H1 (cell line): ENCODE data around the gene POLE2. TPM values are rescaled to one million over a fixed set of nuclear protein-coding genes. Genes with fewer than 3 reads are reported as not detected.
"Not testable (repeated sequence)": the region's sequence is repeated elsewhere in the genome, so short reads cannot be mapped to it uniquely, and the experiment has no call there.

Experiments used
- CTCF ChIA-PET: fragments of 300-600 bp; sonication (Branson Sonifier 250); formaldehyde crosslinking; loops from one replicate; lab custom pipeline; 2021; ENCODE audit not compliant: partially characterized antibody; lab: Charles Lee
- POLR2A ChIA-PET: fragments of 300-600 bp; sonication (Branson Sonifier 250); formaldehyde crosslinking; loops from one replicate; lab custom pipeline; 2021; ENCODE audit warnings: inconsistent platforms; ENCODE audit not compliant: partially characterized antibody; lab: Charles Lee
- DNase-seq, 2 experiments: peaks; one replicate each; pipeline versions ENCODE4 v3.0.0 to v3.0.0-alpha.2; 2010 to 2022; ENCODE audit warnings: low spot score in 2 of 2, low read depth in 1 of 2, mixed read lengths in 1 of 2
- FAIRE-seq: peaks from 2 replicates; lab custom pipeline; 2011; peaks lifted over from hg19 to GRCh38; lab: Jason Lieb, UNC
- H2AFZ ChIP-seq: 2 replicates; pipeline ENCODE4 v1.8.1; 2012; ENCODE audit warnings: low read length, inconsistent platforms
- H2AK5ac ChIP-seq: 2 replicates; pipeline ENCODE4 v1.6.1; 2013; ENCODE audit warnings: low read depth, low read length
- H2BK120ac ChIP-seq: replicated peaks from 2 replicates; pipeline ENCODE3; 2013; ENCODE audit warnings: low read depth, low read length, inconsistent platforms
- H2BK12ac ChIP-seq: 2 replicates; pipeline ENCODE4 v1.6.1; 2013; ENCODE audit warnings: low read depth, low read length
- H2BK15ac ChIP-seq: 2 replicates; pipeline ENCODE4 v1.6.1; 2013; ENCODE audit warnings: low read length
- H2BK20ac ChIP-seq: 2 replicates; pipeline ENCODE4 v1.6.1; 2013; ENCODE audit warnings: low read length
- H2BK5ac ChIP-seq: 2 replicates; pipeline ENCODE4 v1.6.1; 2013; ENCODE audit warnings: low read depth, low read length
- H3K14ac ChIP-seq: 2 replicates; pipeline ENCODE4 v1.6.1; 2013; ENCODE audit warnings: inconsistent platforms; ENCODE audit not compliant: insufficient read length
- H3K18ac ChIP-seq: 2 replicates; pipeline ENCODE4 v1.6.1; 2013; ENCODE audit warnings: low read length; ENCODE audit errors: extremely low read depth
- H3K23ac ChIP-seq: 2 replicates; pipeline ENCODE4 v1.6.1; 2013; ENCODE audit warnings: inconsistent platforms; ENCODE audit not compliant: insufficient read length
- H3K23me2 ChIP-seq: 2 replicates; pipeline ENCODE4 v1.6.1; 2013; ENCODE audit warnings: low read depth, low read length
- H3K27ac ChIP-seq: 2 replicates; pipeline ENCODE4 v1.6.1; 2011; ENCODE audit warnings: low read depth, low read length, inconsistent platforms
- H3K27me3 ChIP-seq, 4 experiments: replicated peaks in 1 of 4; 1 replicate in 1 of 4; 2 replicates in 3 of 4; pipeline versions ENCODE4 v1.6.1 to v1.8.1; 2011 to 2013; ENCODE audit warnings: low read length in 3 of 4, mild to moderate bottlenecking in 3 of 4, inconsistent platforms in 2 of 4, mixed read lengths in 2 of 4, moderate library complexity in 1 of 4; ENCODE audit not compliant: control insufficient read depth in 3 of 4, insufficient read depth in 3 of 4; ENCODE audit errors: extremely low read depth in 1 of 4
- H3K36me3 ChIP-seq, 4 experiments: 2 replicates each; pipeline versions ENCODE4 v1.6.1 to v1.8.1; 2011 to 2013; ENCODE audit warnings: mild to moderate bottlenecking in 4 of 4, low read length in 3 of 4, moderate library complexity in 2 of 4, control low read depth in 1 of 4, inconsistent platforms in 1 of 4; ENCODE audit not compliant: insufficient read depth in 4 of 4, control insufficient read depth in 2 of 4
- H3K4ac ChIP-seq: replicated peaks from 2 replicates; pipeline ENCODE3; 2013; ENCODE audit warnings: low read length, low read depth, mixed read lengths, inconsistent platforms; ENCODE audit not compliant: insufficient read length
- H3K4me1 ChIP-seq, 4 experiments: replicated peaks in 1 of 4; 1 replicate in 1 of 4; 2 replicates in 3 of 4; pipeline versions ENCODE4 v1.6.1 to v1.8.1; 2011 to 2013; ENCODE audit warnings: low read length in 3 of 4, inconsistent platforms in 2 of 4, mixed read lengths in 1 of 4; ENCODE audit not compliant: insufficient read depth in 4 of 4, control insufficient read depth in 3 of 4
- H3K4me2 ChIP-seq, 2 experiments: 2 replicates each; pipeline versions ENCODE4 v1.6.1 to v1.8.1; 2011 to 2013; ENCODE audit warnings: low read depth in 2 of 2, low read length in 2 of 2, control low read depth in 1 of 2, inconsistent platforms in 1 of 2, mild to moderate bottlenecking in 1 of 2; ENCODE audit not compliant: insufficient read depth in 1 of 2
- H3K4me3 ChIP-seq, 4 experiments: fragments of 200-600, 300-600 bp in 1 of 4; sonication (generic), shearing (Covaris generic), sonication (Bioruptor Twin) in 1 of 4; 2 replicates each; pipeline versions ENCODE4 v1.5.1 to v1.8.1; 2011 to 2016; ENCODE audit warnings: low read length in 4 of 4, low read depth in 3 of 4, control low read depth in 2 of 4, inconsistent platforms in 2 of 4, mild to moderate bottlenecking in 2 of 4, mixed read lengths in 1 of 4, moderate library complexity in 1 of 4; ENCODE audit not compliant: insufficient read depth in 2 of 4; ENCODE audit errors: extremely low read depth in 1 of 4
- H3K56ac ChIP-seq: replicated peaks from 2 replicates; pipeline ENCODE3; 2013; ENCODE audit warnings: low read depth, mild to moderate bottlenecking, mixed read lengths, low read length, inconsistent platforms; ENCODE audit not compliant: insufficient read length
- H3K79me1 ChIP-seq: 2 replicates; pipeline ENCODE4 v1.6.1; 2013; ENCODE audit warnings: low read depth, low read length, control low read depth
- H3K79me2 ChIP-seq, 2 experiments: 2 replicates each; pipeline versions ENCODE4 v1.6.1 to v1.8.1; 2012 to 2013; ENCODE audit warnings: low read length in 2 of 2, mild to moderate bottlenecking in 2 of 2, inconsistent platforms in 1 of 2; ENCODE audit not compliant: insufficient read depth in 2 of 2, control insufficient read depth in 1 of 2
- H3K9ac ChIP-seq, 4 experiments: replicated peaks in 1 of 4; 1 replicate in 1 of 4; 2 replicates in 3 of 4; pipeline versions ENCODE4 v1.6.1 to v1.8.1; 2011 to 2013; ENCODE audit warnings: low read depth in 3 of 4, low read length in 3 of 4, control low read depth in 2 of 4, mild to moderate bottlenecking in 2 of 4, moderate library complexity in 2 of 4, inconsistent platforms in 1 of 4; ENCODE audit errors: extremely low read depth in 1 of 4
- H3K9me3 ChIP-seq, 2 experiments: 2 replicates each; pipeline versions ENCODE4 v1.6.1 to v1.8.1; 2012 to 2013; ENCODE audit warnings: mild to moderate bottlenecking in 2 of 2, moderate library complexity in 2 of 2, control low read depth in 1 of 2, inconsistent platforms in 1 of 2, low read depth in 1 of 2, low read length in 1 of 2, mixed read lengths in 1 of 2; ENCODE audit not compliant: insufficient read depth in 2 of 2
- H4K20me1 ChIP-seq, 2 experiments: replicated peaks in 1 of 2; 2 replicates each; pipeline versions ENCODE3 to v1.8.1; 2011 to 2013; ENCODE audit warnings: inconsistent platforms in 2 of 2, low read length in 2 of 2, mild to moderate bottlenecking in 1 of 2; ENCODE audit not compliant: insufficient read depth in 2 of 2, control insufficient read depth in 1 of 2
- H4K5ac ChIP-seq: 2 replicates; pipeline ENCODE4 v1.6.1; 2013; ENCODE audit warnings: low read length, low read depth, mixed read lengths, inconsistent platforms; ENCODE audit not compliant: insufficient read length
- H4K8ac ChIP-seq: 2 replicates; pipeline ENCODE4 v1.8.0; 2013; ENCODE audit warnings: mild to moderate bottlenecking, moderate library complexity, low read length, inconsistent platforms; ENCODE audit not compliant: insufficient read depth; ENCODE audit errors: extremely low read depth
- H4K91ac ChIP-seq: replicated peaks from 2 replicates; pipeline ENCODE3; 2013; ENCODE audit warnings: low read length, mixed read lengths, inconsistent platforms; ENCODE audit not compliant: insufficient read length
- BRCA1 ChIP-seq: IDR thresholded peaks from 2 replicates; pipeline ENCODE4 v1.6.1; 2012; ENCODE audit warnings: low read depth, low read length, improper control_type of control experiment
- GABPA ChIP-seq: IDR thresholded peaks from 2 replicates; pipeline ENCODE4 v1.6.1; 2011; ENCODE audit warnings: mild to moderate bottlenecking, low read length, moderate library complexity, borderline replicate concordance; ENCODE audit not compliant: insufficient read depth
- JUN ChIP-seq: IDR thresholded peaks from 2 replicates; pipeline ENCODE4 v1.6.1; 2011; ENCODE audit warnings: low read depth, mild to moderate bottlenecking, improper control_type of control experiment, low read length
- POLR2AphosphoS5 ChIP-seq: IDR thresholded peaks from 2 replicates; pipeline ENCODE4 v1.6.1; 2011; ENCODE audit warnings: low read depth, low read length
- SIRT6 ChIP-seq: IDR thresholded peaks from one replicate; pipeline ENCODE4 v1.7.1; 2012; ENCODE audit warnings: low read length, inconsistent platforms
- TAF1 ChIP-seq: IDR thresholded peaks from 2 replicates; pipeline ENCODE4 v1.6.1; 2011; ENCODE audit warnings: mild to moderate bottlenecking, low read depth, low read length
- TAF7 ChIP-seq: optimal IDR thresholded peaks from 2 replicates; pipeline ENCODE3; 2011; ENCODE audit warnings: low read depth, mild to moderate bottlenecking, inconsistent platforms, low read length, moderate library complexity, borderline replicate concordance
- TEAD4 ChIP-seq: IDR thresholded peaks from 2 replicates; pipeline ENCODE4 v1.6.1; 2012; ENCODE audit warnings: low read depth, low read length, inconsistent platforms, mixed read lengths
- WGBS, 2 experiments: shearing (Covaris generic) in 1 of 2; methylation state at CpG; one replicate each; pipeline versions ENCODE4 v1.1.6 to v1.1.7; 2013 to 2015; ENCODE audit warnings: low lambda C conversion rate in 2 of 2, mixed read lengths in 2 of 2, inconsistent platforms in 1 of 2, low coverage in 1 of 2, missing lambda C conversion rate in 1 of 2; ENCODE audit not compliant: insufficient replicate concordance in 2 of 2, insufficient coverage in 1 of 2, insufficient read length in 1 of 2; ENCODE audit errors: extremely low coverage in 1 of 2, missing lambda C conversion rate in 1 of 2; 5-methylcytosine and 5-hydroxymethylcytosine counted together
- polyA plus RNA-seq, 7 experiments: library from polyadenylated mRNA; depleted of rRNA in 3 of 7; stranded (reverse) in 5 of 7; unstranded in 2 of 7; fragments of >200 nt in 5 of 7; fragments of 200-250 nt in 2 of 7; gene quantifications; 1 replicate in 5 of 7; 2 replicates in 1 of 7; 4 replicates in 1 of 7; pipeline versions ENCODE4 v1.2.1 to v1.2.3, GENCODE V29; 2011 to 2013; ENCODE audit warnings: missing spikeins in 2 of 7, mixed read lengths in 2 of 7
- total RNA-seq: library from RNA; stranded (reverse); fragmentation: NEBNext Ultra II Directional; extraction: Animal tissue kit (Norgen Biotek cat#: 25700); gene quantifications from 2 replicates; pipeline ENCODE4 v1.2.1, GENCODE V29; 2021

Gene POLE2
- total and polyA plus RNA-seq, 2 of the 8 experiments (the other 6 are each of a cell fraction or from before 2014, with no cell fraction given): 31.2 to 41.7 TPM

GRCh38 chr14:49687942-49688700 lies at the start of gene POLE2 (continued):
- TF ChIP-seq JUN (no peak), TAF1 (peak; percentile 94), SIRT6 (no peak), TAF7 (peak; percentile 66), GABPA (no peak), POLR2AphosphoS5 (peak; percentile 93), BRCA1 (no peak), TEAD4 (no peak)

DNA sequence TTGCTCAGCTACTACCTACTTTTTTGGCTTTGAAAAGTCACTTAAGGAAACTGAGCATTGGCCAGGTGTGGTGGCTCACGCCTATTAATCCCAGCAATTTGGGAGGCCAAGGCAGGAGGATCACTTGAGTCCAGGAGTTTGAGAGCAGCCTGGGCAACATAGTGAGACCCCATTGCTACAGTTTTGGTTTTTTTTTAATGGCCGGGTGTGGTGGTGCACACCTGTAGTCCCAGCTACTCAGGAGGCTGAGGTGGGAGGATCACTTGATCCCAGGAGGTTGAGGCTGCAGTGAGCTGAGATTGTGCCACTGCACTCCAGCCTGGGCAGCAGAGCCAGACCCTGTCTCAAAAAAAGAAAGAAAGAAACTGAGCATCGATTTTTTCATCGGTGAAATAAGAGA lies 47.7 kb upstream of the POLE2 start:
- H3K18ac ChIP-seq, H3K36me3 ChIP-seq, H3K23me2 ChIP-seq, H3K4me1 ChIP-seq, H3K9me3 ChIP-seq, H2AK5ac ChIP-seq, H4K8ac ChIP-seq, H3K79me1 ChIP-seq, H2BK20ac ChIP-seq, DNase-seq, H4K20me1 ChIP-seq, H3K27ac ChIP-seq, H2BK5ac ChIP-seq, H3K56ac ChIP-seq, H3K79me2 ChIP-seq, H3K9ac ChIP-seq, POLR2A ChIA-PET, H4K5ac ChIP-seq, H2BK12ac ChIP-seq, H2BK120ac ChIP-seq, H3K23ac ChIP-seq, H3K27me3 ChIP-seq, H3K14ac ChIP-seq, H3K4me3 ChIP-seq, FAIRE-seq, H2BK15ac ChIP-seq, H2AFZ ChIP-seq, H3K4ac ChIP-seq, H4K91ac ChIP-seq, H3K4me2 ChIP-seq: not testable (repeated sequence)
- CTCF ChIA-PET: interaction anchor here (1.0 kb wide), 1 partner anchor 15 kb away, joined by 3 read pairs; no protein-coding TSS in a partner anchor
- 81% methylated on average over 4 of the region's 4 CpGs; no CpG with 5 or more reads in 1 of the 2 experiments for WGBS, 2 experiments
